Endodermal cell (in vitro differentiated cells): ENCODE data around the gene SELENOP. TPM values are rescaled to one million over a fixed set of nuclear protein-coding genes. Genes with fewer than 3 reads are reported as not detected.

Experiments used
- DNase-seq: peaks from one replicate; pipeline ENCODE4 v3.0.0-alpha.2; 2017
- H3K27ac ChIP-seq: 2 replicates; pipeline ENCODE4 v1.5.1; 2013; ENCODE audit warnings: mild to moderate bottlenecking, low read depth, low read length, moderate library complexity
- H3K27me3 ChIP-seq: 2 replicates; pipeline ENCODE4 v1.6.1; 2013; ENCODE audit warnings: mild to moderate bottlenecking, low read length, moderate library complexity; ENCODE audit not compliant: insufficient read depth, control insufficient read depth, poor library complexity, severe bottlenecking
- H3K36me3 ChIP-seq: 2 replicates; pipeline ENCODE4 v1.7.0; 2013; ENCODE audit warnings: mild to moderate bottlenecking, low read length, moderate library complexity; ENCODE audit not compliant: control insufficient read depth, insufficient read depth
- H3K4me1 ChIP-seq: one replicate; pipeline ENCODE4 v1.7.0; 2013; ENCODE audit warnings: low read length; ENCODE audit not compliant: control insufficient read depth, insufficient read depth
- H3K4me3 ChIP-seq: 2 replicates; pipeline ENCODE4 v1.5.1; 2013; ENCODE audit warnings: mild to moderate bottlenecking, low read length, moderate library complexity
- H3K9ac ChIP-seq: 2 replicates; pipeline ENCODE4 v1.6.1; 2013; ENCODE audit warnings: mild to moderate bottlenecking, low read length, moderate library complexity; ENCODE audit not compliant: poor library complexity, severe bottlenecking; ENCODE audit errors: extremely low read depth
- H3K9me3 ChIP-seq: 2 replicates; pipeline ENCODE4 v1.6.1; 2013; ENCODE audit warnings: mild to moderate bottlenecking, low read length, moderate library complexity; ENCODE audit not compliant: control insufficient read depth
- H3K27ac Mint-ChIP-seq: 2 replicates; pipeline ENCODE4 v1.8.0; 2020; ENCODE audit warnings: mixed read lengths
- H3K27me3 Mint-ChIP-seq: 2 replicates; pipeline ENCODE4 v1.8.0; 2021; ENCODE audit warnings: mild to moderate bottlenecking, mixed read lengths; ENCODE audit not compliant: insufficient read depth
- H3K36me3 Mint-ChIP-seq: 2 replicates; pipeline ENCODE4 v1.8.0; 2020; ENCODE audit warnings: low read depth, mixed read lengths
- H3K4me1 Mint-ChIP-seq: 2 replicates; pipeline ENCODE4 v1.8.0; 2020; ENCODE audit warnings: mixed read lengths
- H3K4me3 Mint-ChIP-seq: 2 replicates; pipeline ENCODE4 v1.8.0; 2020; ENCODE audit warnings: mild to moderate bottlenecking, moderate library complexity, mixed read lengths
- H3K9me3 Mint-ChIP-seq: 2 replicates; pipeline ENCODE4 v1.8.0; 2020; ENCODE audit warnings: mild to moderate bottlenecking, mixed read lengths
- CTCF ChIP-seq: fragments of 200-600 bp; sonication (generic); conservative IDR thresholded peaks from 2 replicates; pipeline ENCODE4 v1.5.0; 2021; ENCODE audit warnings: antibody characterized with exemption, mild to moderate bottlenecking
- WGBS, 2 experiments: methylation state at CpG; one replicate each; pipeline versions ENCODE4 v1.1.5 to v1.1.7; 2013; ENCODE audit warnings: missing lambda C conversion rate in 2 of 2, mixed read lengths in 1 of 2; ENCODE audit not compliant: insufficient coverage in 1 of 2, insufficient read length in 1 of 2; 5-methylcytosine and 5-hydroxymethylcytosine counted together
- total RNA-seq, 2 donors: library from RNA; stranded (reverse); fragmentation: NEBNext Ultra II Directional in 1 of 2; extraction: Animal tissue kit (Norgen Biotek cat#: 25700) in 1 of 2; gene quantifications; 2 replicates in 1 of 2; 3 replicates in 1 of 2; pipeline ENCODE4 v1.2.1, GENCODE V29; 2021

The SELENOP gene
- total RNA-seq, 2 donors from 2014 or later: 79.8 to 121 TPM

GRCh38 chr5:42800748-42801330 lies 10.9 kb downstream of the SELENOP start:
- H3K27me3 Mint-ChIP-seq: no peaks in the 10 kb centered on the region
- H3K27me3 ChIP-seq: no peaks in the 10 kb centered on the region
- no peak overlapping the region for H3K4me3 Mint-ChIP-seq
- no peaks in the 10 kb centered on the region for H3K4me1 ChIP-seq
- no peak overlapping the region for H3K9ac ChIP-seq
- no peak overlapping the region for H3K4me3 ChIP-seq
- no peaks in the 10 kb centered on the region for H3K9me3 ChIP-seq
- DNase-seq: no peak
- peaks cover 39% of the 10 kb centered on the region for H3K36me3 Mint-ChIP-seq
- no peaks in the 10 kb centered on the region for H3K4me1 Mint-ChIP-seq
- H3K27ac Mint-ChIP-seq: no peak overlapping the region
- peaks cover 5% of the 10 kb centered on the region for H3K36me3 ChIP-seq
- H3K27ac ChIP-seq: no peak overlapping the region
- peaks cover 7% of the 10 kb centered on the region for H3K9me3 Mint-ChIP-seq
- TF ChIP-seq CTCF: no peak
- 90 to 100% methylated on average over 3 to 8 of the region's 8 CpGs for WGBS, 2 experiments

DNA sequence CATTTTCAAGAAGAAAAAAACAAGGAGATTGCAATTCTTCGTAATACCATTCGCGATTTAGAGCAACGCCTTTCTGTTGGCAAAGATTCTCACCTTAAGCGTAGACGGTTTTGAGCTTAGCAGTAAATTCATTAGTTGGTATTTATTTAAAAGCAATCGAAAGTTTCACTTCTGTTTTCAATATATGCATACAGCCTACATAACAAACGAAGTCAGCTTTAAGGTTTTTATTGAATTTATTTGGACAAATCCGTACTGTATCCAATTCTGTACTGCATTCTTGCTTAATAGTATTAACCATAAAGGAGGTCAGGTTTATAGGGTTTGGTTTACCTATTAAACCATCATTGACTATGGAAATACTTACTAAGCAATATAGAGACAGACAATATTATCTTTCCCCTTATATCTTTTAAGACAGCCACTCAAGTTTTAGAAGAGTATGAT lies 12.0 kb downstream of the SELENOP start:
- TF ChIP-seq CTCF: no peak
- no peaks in the 10 kb centered on the region for H3K27me3 Mint-ChIP-seq

DNA sequence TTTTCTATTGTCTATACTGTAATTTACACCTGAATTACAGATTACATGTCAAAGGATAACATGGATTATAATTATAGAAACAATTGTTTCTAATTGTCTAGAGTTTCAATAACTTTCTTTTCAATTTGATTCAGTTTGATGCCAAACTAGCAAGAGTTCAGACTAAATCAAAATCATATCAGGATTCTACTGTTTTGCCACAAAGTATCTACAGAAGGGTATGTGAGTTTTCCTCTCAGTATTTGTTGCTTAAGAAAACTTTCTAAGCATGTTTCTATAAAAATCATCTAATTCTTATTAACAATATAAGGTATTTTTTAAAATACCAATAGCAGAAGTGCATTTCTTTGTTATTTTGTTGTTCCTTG lies 12.5 kb downstream of the SELENOP start:
- no peak overlapping the region for H3K27ac ChIP-seq
- H3K9me3 ChIP-seq: no peaks in the 10 kb centered on the region
- peaks cover 28% of the 10 kb centered on the region for H3K36me3 Mint-ChIP-seq
- H3K36me3 ChIP-seq: no peaks in the 10 kb centered on the region
- H3K27ac Mint-ChIP-seq: no peak overlapping the region
- H3K9me3 Mint-ChIP-seq: peaks cover 7% of the 10 kb centered on the region
- no peak for TF ChIP-seq CTCF
- no peak for DNase-seq
- H3K27me3 ChIP-seq: no peaks in the 10 kb centered on the region
- no peaks in the 10 kb centered on the region for H3K4me1 Mint-ChIP-seq
- no peak overlapping the region for H3K9ac ChIP-seq
- no peaks in the 10 kb centered on the region for H3K27me3 Mint-ChIP-seq
- H3K4me3 Mint-ChIP-seq: no peak overlapping the region
- H3K4me1 ChIP-seq: no peaks in the 10 kb centered on the region
- no peak overlapping the region for H3K4me3 ChIP-seq

More for the DNA sequence above, 12.0 kb downstream of the SELENOP start:
- no peak overlapping the region for H3K4me3 Mint-ChIP-seq
- Histone ChIP-seq H3K9me3 (no peaks in the 10 kb centered on the region), H3K27me3 (no peaks in the 10 kb centered on the region), H3K9ac (no peak overlapping the region), H3K4me3 (no peak overlapping the region), H3K36me3 (no peaks in the 10 kb centered on the region), H3K27ac (no peak overlapping the region), H3K4me1 (no peaks in the 10 kb centered on the region)
- peaks cover 31% of the 10 kb centered on the region for H3K36me3 Mint-ChIP-seq
- WGBS, 2 experiments: 94 to 98% methylated on average over 6 to 9 of the region's 9 CpGs
- H3K9me3 Mint-ChIP-seq: peaks cover 7% of the 10 kb centered on the region
- H3K4me1 Mint-ChIP-seq: no peaks in the 10 kb centered on the region
- DNase-seq: no peak
- H3K27ac Mint-ChIP-seq: no peak overlapping the region
